Caki2 (cell line): Measurements from ENCODE around the gene NETO2. TPM values are rescaled to one million over a fixed set of nuclear protein-coding genes. Genes with fewer than 3 reads are reported as not detected.
"Not testable (repeated sequence)": the region's sequence is repeated elsewhere in the genome, so short reads cannot be mapped to it uniquely, and the experiment has no call there.

Experiments used
- DNase-seq: peaks from one replicate; pipeline ENCODE4 v3.0.0-alpha.2; 2015; ENCODE audit warnings: low read depth
- in situ Hi-C: cut with HindIII; loops from 2 replicates; pipeline ENCODE4 v1.10.0; 2016; ENCODE audit warnings: low sequenced_read_pairs, low pct_unique_long_range_greater_than_20kb, mixed read lengths
- total RNA-seq: library from RNA; depleted of rRNA; stranded (reverse); fragments of >200 nt; shearing (Covaris generic); gene quantifications from 2 replicates; pipeline ENCODE4 v1.2.3, GENCODE V29; 2014; ENCODE audit warnings: low replicate concordance

Gene NETO2
- total RNA-seq, 1 experiment from 2014 or later, result 33.0 TPM

DNA sequence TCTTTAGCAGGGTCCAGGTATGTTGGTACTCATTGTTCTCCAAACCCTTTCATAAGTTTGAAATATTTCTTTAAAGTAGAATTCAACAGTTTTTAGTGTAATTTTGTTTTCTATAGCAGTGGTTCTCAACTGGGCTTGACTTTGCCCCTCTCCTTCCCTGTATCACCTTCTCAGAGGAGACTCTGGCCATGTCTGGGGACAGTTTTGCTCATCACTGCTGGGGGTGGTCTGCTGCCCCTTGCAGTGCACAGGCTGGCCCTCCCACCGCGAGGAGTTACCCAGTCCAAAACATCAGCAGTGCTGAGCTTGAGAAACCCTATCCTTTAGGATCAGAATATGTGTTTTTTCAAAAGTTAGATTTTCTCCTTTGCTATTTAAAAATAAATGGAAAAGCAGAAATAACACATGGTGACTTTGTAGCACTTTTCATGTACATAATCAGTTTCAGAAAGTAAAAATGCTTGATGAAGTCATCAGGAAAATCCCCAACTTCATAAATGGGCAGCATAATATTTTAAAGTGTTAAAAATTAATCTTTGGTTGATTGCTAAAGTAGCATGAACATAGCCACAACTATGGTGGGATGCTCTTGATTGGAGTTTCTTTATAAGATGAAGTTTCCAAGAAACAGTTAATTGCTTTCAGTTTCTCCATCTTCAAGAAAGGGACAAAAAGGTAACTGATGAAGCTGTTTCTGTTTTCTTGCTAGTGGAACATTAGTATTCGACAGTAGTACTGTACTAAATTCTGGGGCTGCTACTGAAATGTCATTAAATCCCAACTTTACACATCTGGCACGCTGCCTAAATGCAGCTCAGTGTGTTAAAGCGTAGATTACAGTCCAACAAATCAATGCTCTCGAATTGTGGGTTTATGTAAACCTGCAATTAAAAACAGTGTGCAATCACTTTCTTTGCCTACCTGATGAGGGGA lies 70.3 kb downstream of the NETO2 start:
- no peak for DNase-seq
- in situ Hi-C loops, result no loop called here

DNA sequence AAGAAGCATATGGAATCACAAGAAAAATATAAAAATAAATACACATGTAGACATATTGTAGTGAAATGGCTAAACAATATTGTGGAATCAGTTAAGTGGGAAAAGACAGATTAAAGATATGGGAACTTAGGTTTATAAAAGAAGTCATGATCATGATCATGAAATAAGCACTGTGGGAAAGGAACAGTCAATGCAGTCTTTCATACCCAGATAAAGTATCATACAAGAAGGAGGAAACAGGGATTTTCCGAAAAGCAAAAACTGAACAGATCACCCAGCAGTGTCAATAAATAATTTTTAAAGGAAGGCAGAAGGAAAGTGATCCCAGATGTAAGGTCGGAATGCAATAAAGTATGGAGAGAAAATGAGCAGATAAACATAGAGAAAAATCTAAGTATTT lies 71.6 kb downstream of the NETO2 start:
- in situ Hi-C loops, result no loop called here
- DNase-seq, result no peak

DNA sequence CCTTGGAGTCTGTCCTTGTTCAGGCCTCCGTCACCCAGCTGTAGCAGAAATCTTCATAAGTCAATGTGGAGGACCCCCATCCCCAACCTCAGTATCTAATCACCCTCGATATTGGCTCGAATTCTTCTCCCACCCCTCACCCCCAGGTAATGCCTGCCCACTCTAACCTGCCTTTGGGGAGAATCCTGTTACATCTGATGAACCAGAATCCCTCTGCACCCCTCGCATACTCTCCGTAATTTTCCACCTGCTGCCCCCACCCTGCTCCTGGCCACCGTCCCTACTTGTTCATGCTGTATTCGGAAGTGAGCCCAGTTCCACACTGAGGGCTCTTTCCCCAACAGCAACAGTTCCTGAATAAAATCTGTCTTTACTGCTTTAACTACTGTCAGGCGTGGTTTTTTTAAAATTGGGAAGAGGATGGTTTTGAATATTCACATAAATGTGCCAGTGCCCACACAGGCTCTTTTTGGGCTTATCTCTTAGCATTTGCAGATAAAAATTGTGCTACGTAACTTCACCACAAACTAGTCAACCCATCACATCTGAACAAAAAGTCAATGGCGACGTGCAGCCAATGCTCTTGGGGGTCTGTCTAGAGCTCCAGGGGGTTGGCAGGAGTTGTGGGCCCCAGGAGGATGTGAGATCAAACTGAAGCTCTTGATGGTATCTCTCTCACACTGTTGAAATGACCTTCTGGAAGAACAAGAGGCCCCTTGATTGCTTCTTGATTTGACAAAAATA lies 73.7 kb downstream of the NETO2 start:
- DNase-seq, result no peak
- in situ Hi-C loops, result no loop called here

DNA sequence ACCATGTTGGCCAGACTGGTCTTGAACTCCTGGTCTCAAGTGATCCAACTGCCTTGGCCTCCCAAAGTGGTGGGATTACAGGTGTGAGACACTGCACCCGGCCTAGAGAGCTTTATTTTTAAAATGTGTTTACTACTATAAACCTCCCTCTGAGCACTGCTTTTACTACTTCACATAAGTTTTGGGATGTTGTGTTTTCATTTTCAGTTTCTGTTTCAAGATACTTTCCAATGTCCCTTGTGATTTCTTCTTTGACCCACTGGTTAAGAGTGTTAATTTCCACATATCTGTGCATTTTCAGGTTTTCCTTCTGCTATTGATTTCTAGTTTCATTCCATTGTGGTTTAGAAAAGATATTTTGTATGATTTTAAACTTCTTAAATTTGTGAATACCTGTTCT lies 74.4 kb downstream of the NETO2 start:
- no peak for DNase-seq
- in situ Hi-C loops, result no loop called here

DNA sequence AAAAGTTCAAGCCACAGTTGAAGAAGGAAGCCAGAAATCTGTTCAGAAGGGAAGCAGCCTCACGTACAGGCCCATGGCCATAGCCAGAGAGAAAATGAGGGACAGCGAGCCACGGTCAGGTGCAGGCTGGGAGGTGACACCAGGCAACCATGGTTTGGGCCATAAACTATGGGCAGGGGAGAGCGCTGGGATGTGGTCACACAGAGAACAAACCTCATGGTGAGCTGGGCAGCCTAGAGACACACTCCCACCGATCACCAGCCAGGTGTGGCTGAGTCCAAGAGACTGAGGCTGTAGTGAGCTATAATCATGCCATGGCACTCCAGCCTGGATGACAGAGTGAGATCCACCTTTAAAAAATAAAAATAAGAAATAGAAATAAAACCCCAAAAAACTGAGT lies 76.5 kb downstream of the NETO2 start:
- in situ Hi-C loops, result no loop called here
- no peak for DNase-seq

DNA sequence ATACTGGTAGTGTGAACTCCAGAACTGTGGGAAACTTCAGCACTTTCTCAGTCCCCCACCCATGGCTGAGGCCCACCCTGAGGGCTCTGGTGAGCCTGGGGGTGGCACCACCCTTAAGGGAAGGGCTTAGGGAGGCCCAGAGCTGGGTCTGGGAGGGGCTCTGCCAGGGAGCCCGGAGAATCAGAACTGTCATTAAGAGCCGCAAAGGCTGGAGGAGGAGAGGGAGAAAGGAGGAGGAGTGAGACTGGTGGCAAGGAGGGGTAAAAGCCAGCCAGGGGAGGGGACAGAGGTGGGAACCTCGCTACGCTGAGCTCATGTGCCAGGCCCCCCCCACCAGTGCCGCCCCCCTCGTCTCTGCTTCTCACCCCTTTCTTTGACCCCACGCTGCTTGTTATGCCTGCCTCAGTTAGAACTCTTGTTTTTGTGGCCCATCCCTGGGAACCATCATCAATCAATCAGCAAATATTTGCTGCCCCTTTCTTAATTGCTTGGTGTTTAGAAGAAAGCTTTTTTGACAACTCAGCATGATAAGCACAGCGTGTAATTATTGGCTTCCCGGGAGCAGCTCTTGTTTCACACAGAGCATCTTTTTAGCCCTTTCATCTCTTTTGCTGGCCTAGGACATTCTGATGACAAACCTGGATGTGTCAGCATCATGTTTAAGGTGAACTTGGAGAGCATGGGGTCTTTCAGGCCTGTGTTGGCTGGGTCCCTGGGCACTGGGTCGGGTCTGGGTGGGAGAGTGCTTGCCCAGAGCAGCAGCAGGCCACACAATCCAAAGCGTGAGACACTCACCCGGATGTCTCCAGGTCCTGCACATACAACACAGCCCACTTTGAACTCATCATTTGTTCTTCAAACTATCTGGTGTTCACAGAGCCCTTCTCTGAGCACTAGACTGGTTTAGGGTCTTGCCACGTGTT lies 77.7 kb downstream of the NETO2 start:
- no peak for DNase-seq
- in situ Hi-C loops, result no loop called here

DNA sequence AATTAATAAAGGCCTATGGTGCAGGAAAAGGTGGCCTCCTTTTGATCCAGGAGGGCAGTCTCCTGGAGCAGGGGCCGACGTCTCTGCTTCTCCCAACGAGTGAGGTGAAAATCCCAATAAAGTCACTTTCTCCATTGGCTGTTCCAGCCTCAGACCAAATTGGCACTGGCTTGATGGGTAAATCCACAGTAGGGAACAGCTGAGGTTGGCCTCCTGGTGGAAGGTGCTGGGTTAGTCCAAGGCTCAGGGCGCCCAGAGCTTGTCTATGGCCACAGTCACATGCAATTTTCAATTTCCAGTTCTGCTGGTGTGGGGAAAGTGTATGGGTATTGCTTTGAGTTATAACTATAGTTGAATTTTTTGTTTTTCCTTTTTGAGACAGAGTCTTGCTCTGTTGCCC lies 79.0 kb downstream of the NETO2 start:
- in situ Hi-C loops, result no loop called here
- no peak for DNase-seq

DNA sequence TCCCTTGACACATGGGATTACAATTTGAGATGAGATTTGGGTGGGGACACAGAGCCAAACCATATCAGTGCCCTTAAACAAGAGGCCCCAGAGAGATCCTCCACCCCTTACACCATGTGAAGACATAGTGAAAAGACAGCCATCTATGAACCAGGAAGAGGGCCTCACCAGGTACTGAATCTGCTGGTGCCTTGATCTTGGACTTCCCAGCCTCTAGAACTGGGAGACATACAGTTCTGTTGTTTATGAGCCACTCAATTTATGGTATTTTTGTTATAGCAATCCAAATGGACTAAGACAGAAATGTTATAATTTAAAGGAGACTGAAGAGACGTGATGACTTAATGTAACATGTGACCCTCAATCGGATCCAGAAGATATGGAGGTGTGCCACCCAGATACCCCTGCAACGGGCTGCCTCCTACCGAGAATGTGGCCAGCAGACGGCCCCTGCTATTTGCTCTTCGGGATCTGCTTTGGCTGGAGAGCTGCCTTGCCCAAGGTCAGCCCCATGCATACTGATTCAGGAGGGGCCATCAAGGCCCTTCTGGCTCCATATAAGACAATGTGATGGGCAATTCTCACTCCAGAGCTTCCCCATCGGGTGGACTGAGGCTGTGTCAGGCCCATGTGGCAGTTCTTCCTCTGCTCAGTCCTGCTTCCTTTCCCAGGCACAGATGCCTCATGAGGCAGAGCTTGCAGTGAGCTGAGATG lies 80.6 kb downstream of the NETO2 start:
- in situ Hi-C loops, result no loop called here
- no peak for DNase-seq

DNA sequence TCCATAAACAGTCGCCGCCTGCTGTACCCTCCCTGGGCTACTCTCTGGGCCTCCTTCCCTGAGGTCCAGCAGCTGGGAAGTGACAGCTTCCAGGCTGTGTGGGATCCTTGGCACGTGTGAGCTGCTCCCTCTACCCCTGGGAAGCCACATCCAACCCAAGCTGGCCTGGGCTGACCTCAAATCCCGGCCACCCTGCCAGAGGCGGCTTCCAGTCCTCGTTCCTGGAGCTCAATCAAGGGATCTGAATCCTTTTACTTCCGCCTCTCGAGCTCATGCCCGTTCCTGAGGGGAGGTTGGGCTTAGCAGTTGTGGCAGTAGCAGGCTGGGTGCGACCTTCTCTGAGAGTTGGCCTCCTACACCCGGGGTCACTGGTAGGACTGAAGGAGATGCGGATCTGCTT lies 82.5 kb downstream of the NETO2 start:
- DNase-seq, result no peak
- in situ Hi-C loops, result no loop called here

DNA sequence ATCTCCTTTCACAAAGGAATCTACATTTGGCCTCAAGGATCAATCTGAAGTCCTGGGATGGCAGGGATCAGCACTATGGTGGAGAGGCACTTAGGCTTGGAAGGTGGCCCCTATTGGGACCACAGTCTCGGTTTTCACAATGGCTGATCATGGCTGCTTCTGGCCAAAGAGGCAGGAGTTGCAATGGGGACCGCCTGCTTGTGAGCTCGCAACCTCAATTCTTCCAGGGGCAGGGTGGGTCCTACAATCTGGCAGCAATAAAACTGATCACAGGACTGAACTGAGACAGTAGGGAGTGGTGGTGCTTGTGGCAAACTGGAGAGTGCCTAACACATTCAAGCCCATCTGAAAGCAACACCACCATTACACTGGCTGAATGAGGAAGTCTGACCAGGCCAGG lies 83.1 kb downstream of the NETO2 start:
- DNase-seq, result no peak
- in situ Hi-C loops, result no loop called here

DNA sequence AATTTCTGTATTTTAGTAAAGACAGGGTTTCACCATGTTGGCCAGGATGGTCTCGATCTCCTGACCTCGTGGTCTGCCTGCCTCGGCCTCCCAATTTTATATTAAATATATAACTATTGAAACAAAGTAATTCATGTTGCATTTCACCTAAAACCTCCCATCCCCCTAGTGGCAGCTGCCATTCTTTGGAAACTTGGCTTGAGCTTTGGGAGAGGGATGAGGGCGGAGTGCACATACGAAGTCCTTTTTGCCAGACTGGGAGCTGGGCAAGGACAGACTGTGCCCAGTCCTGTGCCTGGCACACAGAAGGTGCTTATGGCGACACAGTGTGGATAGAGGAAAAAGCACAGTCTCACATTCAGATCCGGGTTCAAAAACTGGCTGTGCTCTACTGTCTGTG lies 83.8 kb downstream of the NETO2 start:
- in situ Hi-C loops, result no loop called here
- no peak for DNase-seq

DNA sequence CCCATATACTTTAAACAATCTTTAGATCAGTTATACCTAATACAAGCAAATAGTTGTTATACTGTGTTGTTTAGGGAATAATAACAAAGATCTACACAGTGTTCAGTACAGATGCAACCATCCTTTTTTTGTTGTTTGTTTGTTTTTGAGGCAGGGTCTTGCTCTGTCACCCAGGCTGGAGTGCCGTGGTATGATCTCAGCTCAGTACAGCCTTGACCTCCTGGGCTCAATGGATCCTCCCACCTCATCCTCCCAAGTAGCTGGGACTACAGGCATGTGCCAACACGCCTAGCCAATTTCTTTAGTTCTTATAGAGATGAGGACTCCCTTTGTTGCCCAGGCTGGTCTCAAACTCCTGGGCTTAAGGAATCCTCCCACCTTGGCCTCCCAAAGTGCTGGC lies 84.6 kb downstream of the NETO2 start:
- DNase-seq, in situ Hi-C loops: not testable (repeated sequence)

DNA sequence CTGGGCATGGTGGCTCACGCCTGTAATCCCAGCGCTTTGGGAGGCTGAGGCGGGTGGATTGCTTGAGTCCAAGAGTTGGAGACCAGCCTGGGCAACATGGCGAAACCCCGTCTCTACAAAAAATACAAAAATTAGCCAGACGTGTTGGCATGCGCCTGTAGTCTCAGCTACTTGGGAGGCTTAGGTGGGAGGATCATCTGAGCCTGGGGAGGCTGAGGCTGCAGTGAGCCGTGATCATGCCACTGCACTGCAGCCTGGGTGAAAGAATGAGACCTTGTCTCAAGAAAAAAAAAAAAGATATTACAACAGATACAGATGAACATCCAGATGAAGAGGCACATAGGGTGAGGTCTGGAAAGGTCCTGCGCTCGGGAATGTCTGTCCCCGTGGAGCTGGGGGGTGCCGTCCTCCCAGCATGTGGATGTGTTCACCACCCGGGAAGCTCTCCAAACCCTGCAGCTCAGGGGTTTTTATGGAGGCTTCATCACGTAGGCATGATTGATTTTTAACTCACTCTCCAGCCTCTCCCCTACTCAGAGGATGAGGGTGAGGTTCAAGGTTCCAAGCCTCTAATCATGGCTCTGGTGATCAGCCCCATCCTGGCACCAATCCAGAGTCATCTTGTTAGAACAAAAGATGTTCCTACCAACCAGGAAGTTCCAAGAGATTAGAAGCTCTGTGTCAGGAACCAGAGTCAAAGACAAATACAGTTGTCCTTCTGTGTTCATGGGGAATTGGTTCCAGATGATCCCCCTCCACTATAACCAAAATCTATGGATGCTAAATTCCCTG lies 85.3 kb downstream of the NETO2 start:
- in situ Hi-C loops, result no loop called here

DNA sequence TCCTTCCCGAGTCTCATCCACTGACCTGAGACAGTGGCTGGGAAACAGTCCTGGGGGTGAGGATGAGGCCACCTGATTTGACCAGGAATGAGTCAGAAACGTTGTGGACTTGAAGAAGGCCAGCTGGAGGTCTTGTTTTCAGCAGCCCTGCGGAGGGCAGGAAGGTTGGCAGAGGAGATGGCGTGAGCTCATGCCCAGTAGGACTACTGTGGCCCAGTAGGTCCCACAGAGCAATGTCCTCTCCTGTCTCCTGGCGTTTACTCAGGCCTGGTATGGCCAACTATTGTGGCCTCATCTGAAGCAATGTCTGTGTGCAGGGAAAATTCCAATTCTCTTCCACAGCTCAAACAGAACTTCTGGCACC lies 86.1 kb downstream of the NETO2 start:
- no peak for DNase-seq
- in situ Hi-C loops, result no loop called here

More for the DNA sequence above, 85.3 kb downstream of the NETO2 start:
- DNase-seq, result no peak

DNA sequence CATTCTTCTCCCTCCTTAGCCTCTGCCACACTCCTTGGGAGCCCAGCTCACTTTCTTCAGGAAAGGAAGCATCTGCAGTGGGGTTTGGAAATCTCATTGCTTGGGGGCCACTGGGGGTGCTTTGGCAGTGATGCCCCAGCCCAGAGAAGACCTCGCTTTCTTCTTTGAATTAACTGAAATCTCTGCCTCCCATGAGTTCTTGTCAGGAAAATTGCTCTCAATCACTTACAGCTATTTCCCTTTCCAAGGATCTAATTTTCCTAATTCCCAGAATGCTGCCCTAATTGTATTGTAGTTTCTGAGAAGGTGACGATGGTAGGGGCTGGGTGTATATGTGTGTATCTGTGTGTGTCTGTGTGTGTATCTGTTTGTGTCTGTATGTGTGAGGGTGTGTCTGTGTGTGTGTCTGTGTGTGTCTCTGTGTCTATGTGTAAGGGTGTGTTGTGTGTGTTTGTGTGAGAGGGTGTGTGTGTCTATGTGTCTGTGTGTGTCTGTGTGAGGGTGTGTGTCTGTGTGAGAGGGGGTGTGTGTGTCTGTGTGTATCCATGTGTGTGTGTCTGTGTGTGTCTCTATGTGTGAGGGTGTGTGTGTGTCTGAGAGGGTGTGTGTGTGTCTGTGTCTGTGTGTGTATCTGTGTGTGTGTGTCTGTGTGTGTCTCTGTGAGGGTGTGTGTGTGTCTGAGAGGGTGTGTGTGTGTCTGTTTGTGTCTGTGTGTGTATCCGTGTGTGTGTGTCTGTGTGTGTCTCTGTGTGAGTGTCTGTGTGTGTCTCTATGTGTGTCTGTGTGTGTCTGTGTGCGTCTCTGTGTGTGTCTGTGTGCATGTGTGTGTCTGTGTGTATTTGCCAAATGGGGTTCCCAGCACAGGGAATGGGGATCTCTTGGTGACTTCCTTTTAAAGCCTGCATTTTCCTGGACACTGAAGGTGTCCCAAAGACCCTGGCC lies 86.8 kb downstream of the NETO2 start:
- no peak for DNase-seq
- in situ Hi-C loops, result no loop called here

DNA sequence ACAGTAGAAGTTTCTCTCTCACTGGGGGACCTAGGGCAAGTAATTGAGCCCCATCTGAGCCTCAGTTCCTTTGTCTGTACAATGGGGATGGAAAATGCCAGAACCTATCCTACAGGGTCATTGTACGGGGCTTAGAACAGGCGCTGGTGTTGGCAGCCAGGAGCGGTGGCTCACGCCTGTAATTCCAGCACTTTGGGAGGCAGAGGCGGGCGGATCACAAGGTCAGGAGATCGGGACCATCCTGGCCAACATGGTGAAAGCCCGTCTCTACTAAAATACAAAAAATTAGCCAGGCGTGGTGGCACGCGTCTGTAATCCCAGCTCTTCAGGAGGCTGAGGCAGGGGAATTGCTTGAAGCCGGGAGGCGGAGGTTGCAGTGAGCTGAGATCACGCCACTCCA lies 87.7 kb downstream of the NETO2 start:
- in situ Hi-C loops, DNase-seq: not testable (repeated sequence)
